ACC112 (cell line): Measurements from ENCODE around the gene HIBCH.
A peak's percentile ranks its signal among the peaks of the same experiment; 100 is the strongest.
"Not testable (repeated sequence)": the region's sequence is repeated elsewhere in the genome, so short reads cannot be mapped to it uniquely, and the experiment has no call there.

Experiments used
- H2AFZ ChIP-seq: fragments of 200-600 bp; sonication (generic); one replicate; pipeline ENCODE4 v1.6.0; 2017; ENCODE audit warnings: antibody characterized with exemption, low read length; ENCODE audit not compliant: unreplicated experiment
- H3K27ac ChIP-seq: fragments of 200-600 bp; sonication (generic); 2 replicates; pipeline ENCODE4 v1.5.1; 2014; ENCODE audit warnings: low read depth, mild to moderate bottlenecking, antibody characterized with exemption, low read length, moderate library complexity
- H3K27me3 ChIP-seq: fragments of 200-600 bp; sonication (generic); 2 replicates; pipeline ENCODE4 v1.6.1; 2014; ENCODE audit warnings: mild to moderate bottlenecking, antibody characterized with exemption, low read length, moderate library complexity, mixed read lengths; ENCODE audit not compliant: insufficient read depth
- H3K36me3 ChIP-seq: fragments of 200-600 bp; sonication (generic); 2 replicates; pipeline ENCODE4 v1.6.1; 2016; ENCODE audit warnings: mild to moderate bottlenecking, antibody characterized with exemption, low read length, moderate library complexity, mixed read lengths; ENCODE audit not compliant: insufficient read depth
- H3K4me1 ChIP-seq: fragments of 200-600 bp; sonication (generic); one replicate; pipeline ENCODE4 v1.6.1; 2016; ENCODE audit warnings: low read length, mixed read lengths; ENCODE audit not compliant: insufficient read depth, unreplicated experiment, control insufficient read depth
- H3K4me3 ChIP-seq: fragments of 200-600 bp; sonication (generic); 2 replicates; pipeline ENCODE4 v1.5.1; 2014; ENCODE audit warnings: mild to moderate bottlenecking, low read depth, low read length
- H3K79me2 ChIP-seq: fragments of 200-600 bp; sonication (generic); one replicate; pipeline ENCODE4 v1.6.0; 2016; ENCODE audit warnings: low read length; ENCODE audit not compliant: control insufficient read depth, unreplicated experiment, insufficient read depth

HIBCH gene

GRCh38 chr2:190304404-190304803, 15.2 kb downstream of the HIBCH start:
- Histone ChIP-seq H3K27me3 (no peaks in the 10 kb centered on the region), H2AFZ (no peak overlapping the region), H3K4me3 (no peak overlapping the region), H3K36me3 (no peaks in the 10 kb centered on the region), H3K79me2 (no peaks in the 10 kb centered on the region), H3K4me1 (no peaks in the 10 kb centered on the region), H3K27ac (no peak overlapping the region)

GRCh38 chr2:190303647-190304046, 16.0 kb downstream of the HIBCH start:
- Histone ChIP-seq H3K36me3 (no peaks in the 10 kb centered on the region), H3K4me3 (no peak overlapping the region), H3K79me2 (no peaks in the 10 kb centered on the region), H2AFZ (no peak overlapping the region), H3K27me3 (no peaks in the 10 kb centered on the region), H3K27ac (no peak overlapping the region), H3K4me1 (no peaks in the 10 kb centered on the region)

DNA sequence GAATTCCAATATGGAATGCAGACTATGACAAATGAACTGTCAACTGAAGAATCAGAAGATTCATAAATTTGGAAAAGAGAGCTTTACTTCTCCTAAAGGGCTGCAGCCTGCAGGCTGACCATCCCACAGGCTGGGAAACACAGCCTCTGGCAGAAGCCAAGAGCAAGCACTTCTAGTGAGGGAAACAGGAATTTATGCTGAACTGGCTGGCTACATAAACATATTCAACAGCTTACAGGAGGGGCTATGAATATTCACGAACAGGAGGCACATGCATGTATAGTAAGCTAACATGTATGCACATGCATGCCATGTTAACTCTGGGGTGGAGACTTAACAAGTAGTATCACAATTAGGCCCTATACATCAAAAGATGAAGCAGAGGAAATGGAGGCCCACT, 17.6 kb downstream of the HIBCH start:
- Histone ChIP-seq H3K36me3 (no peaks in the 10 kb centered on the region), H3K4me1 (no peaks in the 10 kb centered on the region), H3K27me3 (no peaks in the 10 kb centered on the region), H2AFZ (no peak overlapping the region), H3K4me3 (no peak overlapping the region), H3K27ac (no peak overlapping the region), H3K79me2 (no peaks in the 10 kb centered on the region)

GRCh38 chr2:190301032-190301431, 18.6 kb downstream of the HIBCH start:
- Histone ChIP-seq H2AFZ (no peak overlapping the region), H3K4me3 (no peak overlapping the region), H3K79me2 (no peaks in the 10 kb centered on the region), H3K4me1 (no peaks in the 10 kb centered on the region), H3K36me3 (no peaks in the 10 kb centered on the region), H3K27me3 (no peaks in the 10 kb centered on the region), H3K27ac (no peak overlapping the region)

DNA sequence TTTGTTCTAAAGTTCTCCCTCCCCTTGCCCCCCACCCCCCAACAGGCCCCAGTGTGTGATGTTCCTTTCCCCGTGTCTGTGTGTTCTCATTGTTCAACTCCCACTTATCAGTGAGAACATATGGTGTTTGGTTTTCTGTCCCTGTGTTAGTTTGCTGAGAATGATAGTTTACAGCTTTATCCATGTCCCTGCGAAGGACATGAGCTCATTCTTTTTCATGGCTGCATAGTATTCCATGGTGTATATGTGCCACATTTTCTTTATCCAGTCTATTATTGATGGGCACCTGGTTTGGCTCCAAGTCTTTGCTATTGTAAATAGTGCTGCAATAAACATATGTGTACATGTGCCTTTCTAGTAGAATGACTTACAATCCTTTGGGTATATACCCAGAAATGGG, 21.7 kb downstream of the HIBCH start:
- not testable (repeated sequence) for H3K27ac ChIP-seq, H3K4me1 ChIP-seq, H3K79me2 ChIP-seq, H3K4me3 ChIP-seq, H2AFZ ChIP-seq, H3K27me3 ChIP-seq, H3K36me3 ChIP-seq

GRCh38 chr2:190283783-190284182, 35.8 kb downstream of the HIBCH start:
- Histone ChIP-seq H3K79me2 (no peaks in the 10 kb centered on the region), H3K27ac (no peak overlapping the region), H3K4me3 (no peak overlapping the region), H2AFZ (no peak overlapping the region), H3K4me1 (no peaks in the 10 kb centered on the region), H3K36me3 (no peaks in the 10 kb centered on the region), H3K27me3 (no peaks in the 10 kb centered on the region)

GRCh38 chr2:190280565-190281350, 38.9 kb downstream of the HIBCH start:
- no peaks in the 10 kb centered on the region for H3K36me3 ChIP-seq
- no peak overlapping the region for H3K4me3 ChIP-seq
- H2AFZ ChIP-seq, result no peak overlapping the region
- H3K79me2 ChIP-seq, result no peaks in the 10 kb centered on the region
- no peak overlapping the region for H3K27ac ChIP-seq
- no peaks in the 10 kb centered on the region for H3K27me3 ChIP-seq
- H3K4me1 ChIP-seq, result peaks cover 4% of the 10 kb centered on the region

- H3K79me2 ChIP-seq, H3K27me3 ChIP-seq, H3K27ac ChIP-seq, H2AFZ ChIP-seq, H3K4me1 ChIP-seq, H3K4me3 ChIP-seq, H3K36me3 ChIP-seq: not testable (repeated sequence)
Measured at GRCh38 chr2:190279256-190280134, 40.1 kb downstream of the HIBCH start.

- Histone ChIP-seq H3K36me3 (0 out of 2 replicates have a peak, but pooled peaks cover 4% of the 10 kb centered on the region), H3K4me3 (0 out of 2 replicates have a peak overlapping the region, but pooled peaks have one; percentile 9), H2AFZ (no peak overlapping the region)
Measured at GRCh38 chr2:190277234-190278112, 42.2 kb downstream of the HIBCH start.

GRCh38 chr2:190272457-190272842, 47.2 kb downstream of the HIBCH start:
- no peaks in the 10 kb centered on the region for H3K27me3 ChIP-seq
- 0 out of 2 replicates have a peak, but pooled peaks cover 4% of the 10 kb centered on the region for H3K36me3 ChIP-seq
- H2AFZ ChIP-seq, result no peak overlapping the region

More at GRCh38 chr2:190277234-190278112, 42.2 kb downstream of the HIBCH start:
- no peaks in the 10 kb centered on the region for H3K27me3 ChIP-seq
- H3K4me1 ChIP-seq, result peaks cover 4% of the 10 kb centered on the region
- no peaks in the 10 kb centered on the region for H3K79me2 ChIP-seq
- H3K27ac ChIP-seq, result no peak overlapping the region

More at GRCh38 chr2:190272457-190272842, 47.2 kb downstream of the HIBCH start:
- Histone ChIP-seq H3K4me3 (no peak overlapping the region), H3K27ac (no peak overlapping the region), H3K79me2 (no peaks in the 10 kb centered on the region), H3K4me1 (peaks cover 13% of the 10 kb centered on the region)
